ENCODE data around the gene C1QTNF2. TPM values are rescaled to one million over a fixed set of nuclear protein-coding genes. Genes with fewer than 3 reads are reported as not detected.

The C1QTNF2 gene
- total and polyA plus RNA-seq, 2 of the 8 experiments (the other 6 are each of a cell fraction or from before 2014, with no cell fraction given), result 1.0 to 2.0 TPM

DNA sequence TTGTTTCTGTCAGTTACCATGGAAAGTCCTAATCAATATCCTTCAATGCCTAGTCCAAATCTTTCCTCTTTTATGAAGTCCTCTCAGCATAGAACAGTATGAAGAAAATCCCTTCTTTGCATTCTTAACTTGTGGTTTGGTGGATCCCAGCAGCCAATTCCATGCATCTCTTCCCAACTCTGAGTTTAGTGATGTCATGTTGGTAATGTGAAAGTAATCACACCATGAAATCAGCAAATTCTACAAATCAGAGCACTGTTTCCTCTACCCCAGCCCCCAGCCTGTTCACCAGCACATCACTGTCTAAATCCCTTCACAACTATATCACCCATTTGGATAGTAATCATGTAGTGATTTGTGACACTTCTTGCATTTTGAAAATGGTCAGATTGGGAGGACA is 4.7 kb upstream of the C1QTNF2 start:
- Histone ChIP-seq H2AK5ac (ENCODE audit: low read depth, low read length) (no peak overlapping the region), H2BK120ac (replicated peaks; ENCODE audit: low read depth, low read length) (no peak overlapping the region), H4K8ac (ENCODE audit: extremely low read depth, insufficient read depth, low read length) (no peak overlapping the region), H4K20me1 (replicated peaks in 1 of 2; ENCODE audit: control insufficient read depth in 1 of 2, insufficient read depth in 2 of 2, low read length in 2 of 2) (no peaks in the 10 kb centered on the region), H3K27ac (ENCODE audit: low read depth, low read length) (no peak overlapping the region), H3K18ac (ENCODE audit: extremely low read depth, low read length) (no peak overlapping the region), H3K23ac (ENCODE audit: insufficient read length) (no peak overlapping the region), H3K56ac (replicated peaks; ENCODE audit: insufficient read length, low read depth, low read length) (no peak overlapping the region), H3K14ac (ENCODE audit: insufficient read length) (no peak overlapping the region), H3K9ac (replicated peaks in 1 of 4; ENCODE audit: extremely low read depth in 1 of 4, low read depth in 3 of 4, low read length in 3 of 4) (no peak overlapping the region), H2BK12ac (ENCODE audit: low read depth, low read length) (no peak overlapping the region), H4K91ac (replicated peaks; ENCODE audit: insufficient read length, low read length) (no peak overlapping the region), H4K5ac (ENCODE audit: insufficient read length, low read depth, low read length) (no peak overlapping the region), H3K79me2 (ENCODE audit: control insufficient read depth in 1 of 2, insufficient read depth in 2 of 2, low read length in 2 of 2) (no peaks in the 10 kb centered on the region), H3K9me3 (ENCODE audit: insufficient read depth in 2 of 2, low read depth in 1 of 2, low read length in 1 of 2) (no peaks in the 10 kb centered on the region), H3K4me2 (ENCODE audit: insufficient read depth in 1 of 2, low read depth in 2 of 2, low read length in 2 of 2) (no peak overlapping the region), H3K4me1 (replicated peaks in 1 of 4; ENCODE audit: control insufficient read depth in 3 of 4, insufficient read depth in 4 of 4, low read length in 3 of 4) (peaks cover 3 to 5% (median 4%) of the 10 kb centered on the region in 4 experiments; a peak in 4 of 7 replicates), H2AFZ (ENCODE audit: low read length) (no peak overlapping the region; the same call in 1 of the 2 replicates), H3K4ac (replicated peaks; ENCODE audit: insufficient read length, low read depth, low read length) (no peak overlapping the region), H2BK15ac (ENCODE audit: low read length) (no peak overlapping the region), H3K79me1 (ENCODE audit: low read depth, low read length) (no peaks in the 10 kb centered on the region), H2BK20ac (ENCODE audit: low read length) (no peak overlapping the region), H3K23me2 (ENCODE audit: low read depth, low read length) (0 out of 2 replicates have a peak, but pooled peaks cover 4% of the 10 kb centered on the region), H2BK5ac (ENCODE audit: low read depth, low read length) (no peak overlapping the region), H3K36me3 (ENCODE audit: control insufficient read depth in 2 of 4, insufficient read depth in 4 of 4, low read length in 3 of 4) (no peaks in the 10 kb centered on the region), H3K4me3 (ENCODE audit: extremely low read depth in 1 of 4, insufficient read depth in 2 of 4, low read depth in 3 of 4, low read length in 4 of 4) (no peak overlapping the region), H3K27me3 (replicated peaks in 1 of 4; ENCODE audit: control insufficient read depth in 3 of 4, extremely low read depth in 1 of 4, insufficient read depth in 3 of 4, low read length in 3 of 4) (peaks cover 0 to 11% (median 10%) of the 10 kb centered on the region in 4 experiments; a peak in 6 of 7 replicates)
- CTCF ChIA-PET (ENCODE audit: partially characterized antibody), result interaction anchor here (0.6 to 2.9 kb wide), 2 partner anchors 14 to 85 kb away, joined by 3 to 13 read pairs; no protein-coding TSS in a partner anchor
- no peak for DNase-seq (ENCODE audit: low read depth in 1 of 2, low spot score in 2 of 2)
- TF ChIP-seq HDAC2 (IDR thresholded peaks at IDR 0.05; ENCODE audit: borderline replicate concordance in 1 of 2, low read depth in 2 of 2, low read length in 2 of 2) (no peak), RFX5 (IDR thresholded peaks at IDR 0.05; ENCODE audit: borderline replicate concordance, low read depth, low read length) (no peak), TAF7 (optimal IDR thresholded peaks at IDR 0.05; ENCODE audit: borderline replicate concordance, low read depth, low read length) (no peak), CREB1 (IDR thresholded peaks at IDR 0.05) (no peak)
- TF ChIP-seq, protein P1, sequence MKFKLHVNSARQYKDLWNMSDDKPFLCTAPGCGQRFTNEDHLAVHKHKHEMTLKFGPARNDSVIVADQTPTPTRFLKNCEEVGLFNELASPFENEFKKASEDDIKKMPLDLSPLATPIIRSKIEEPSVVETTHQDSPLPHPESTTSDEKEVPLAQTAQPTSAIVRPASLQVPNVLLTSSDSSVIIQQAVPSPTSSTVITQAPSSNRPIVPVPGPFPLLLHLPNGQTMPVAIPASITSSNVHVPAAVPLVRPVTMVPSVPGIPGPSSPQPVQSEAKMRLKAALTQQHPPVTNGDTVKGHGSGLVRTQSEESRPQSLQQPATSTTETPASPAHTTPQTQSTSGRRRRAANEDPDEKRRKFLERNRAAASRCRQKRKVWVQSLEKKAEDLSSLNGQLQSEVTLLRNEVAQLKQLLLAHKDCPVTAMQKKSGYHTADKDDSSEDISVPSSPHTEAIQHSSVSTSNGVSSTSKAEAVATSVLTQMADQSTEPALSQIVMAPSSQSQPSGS (IDR thresholded peaks at IDR 0.05; ENCODE audit: low read length), result no peak
- no peak for FAIRE-seq
- POLR2A ChIA-PET (ENCODE audit: partially characterized antibody), result no interaction called here
